ENCODE results near the gene MELTF. TPM values are rescaled to one million over a fixed set of nuclear protein-coding genes. Genes with fewer than 3 reads are reported as not detected.

Gene MELTF
- total and polyA plus RNA-seq, 2 of the 13 experiments (the other 11 are each of a cell fraction or from before 2014, with no cell fraction given): 3.2 to 7.5 TPM

DNA sequence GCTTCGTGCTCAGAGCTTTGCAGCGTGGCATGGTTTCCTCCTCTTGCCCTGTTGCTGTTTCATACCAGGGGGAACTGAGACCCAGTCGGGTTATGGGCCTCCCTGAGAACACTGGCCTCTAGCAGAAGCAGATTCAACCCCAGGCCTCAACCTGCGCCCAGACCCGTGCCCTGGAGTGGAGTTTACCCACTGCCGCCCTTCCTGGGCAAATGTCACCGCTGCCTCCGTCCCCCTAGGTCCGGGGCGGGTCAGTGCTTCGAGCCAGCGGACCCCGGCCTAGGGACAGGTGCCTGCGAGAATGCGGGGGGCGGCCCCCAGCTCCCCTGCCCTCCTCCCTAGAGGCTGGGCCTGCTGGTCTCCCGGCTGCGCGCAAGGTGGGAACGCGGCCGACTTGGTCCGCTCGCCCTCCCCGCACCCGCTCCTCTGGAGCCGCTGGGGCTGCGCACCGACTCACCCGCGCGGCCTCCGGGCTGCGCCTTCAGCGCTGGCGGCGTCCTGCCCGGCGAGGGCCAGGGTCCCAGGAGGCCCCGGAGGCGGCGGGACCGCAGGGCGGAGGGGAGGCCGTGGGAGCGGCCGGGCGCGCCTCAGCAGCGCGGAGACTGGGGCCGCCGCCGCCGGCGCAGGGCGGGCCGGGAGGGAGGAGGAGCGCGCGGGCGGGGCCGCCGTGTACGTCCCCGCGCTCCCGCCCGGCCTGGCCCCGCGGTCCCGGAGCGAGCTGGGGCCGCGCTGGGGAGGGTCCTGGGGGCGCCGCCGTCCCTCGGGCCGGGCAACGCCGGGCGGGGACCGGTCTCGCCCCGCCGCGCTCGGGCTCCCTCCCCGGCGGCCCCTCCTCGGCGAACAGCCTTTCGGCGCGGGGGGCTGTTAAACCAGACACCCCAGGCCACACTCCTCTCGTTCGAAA, 61.1 kb downstream of the MELTF start, which contains the start of gene PIGZ (continued):
- TF ChIP-seq ZGPAT (CRISPR knock-in tag; IDR thresholded peaks at IDR 0.05) (no peak), TOPORS (CRISPR knock-in tag; IDR thresholded peaks at IDR 0.05) (0 out of 2 replicates have a peak, but pooled peaks have one; percentile 48), HNRNPL (IDR thresholded peaks at IDR 0.05; ENCODE audit: low read depth, low read length) (peak; percentile 85; the same call in 1 of the 2 replicates), NCOA5 (CRISPR knock-in tag; IDR thresholded peaks at IDR 0.05) (no peak), ELF3 (CRISPR knock-in tag; IDR thresholded peaks at IDR 0.05) (peak; percentile 17; the same call in 1 of the 2 replicates), ZNF766 (CRISPR knock-in tag; IDR thresholded peaks at IDR 0.05; ENCODE audit: borderline replicate concordance) (peak; percentile 10; the same call in 1 of the 2 replicates), SP2 (CRISPR knock-in tag; IDR thresholded peaks at IDR 0.05) (no peak), ZNF414 (CRISPR knock-in tag; IDR thresholded peaks at IDR 0.05) (no peak), POGZ (CRISPR knock-in tag; IDR thresholded peaks at IDR 0.05) (no peak), MAZ (IDR thresholded peaks at IDR 0.05; ENCODE audit: borderline replicate concordance, low read depth, low read length) (no peak), MAZ (CRISPR knock-in tag; IDR thresholded peaks at IDR 0.05; ENCODE audit: low read depth) (peak; percentile 82), PHF8 (CRISPR knock-in tag; IDR thresholded peaks at IDR 0.05) (peak; percentile 42), MED1 (CRISPR knock-in tag; IDR thresholded peaks at IDR 0.05) (peak; percentile 14; the same call in 1 of the 2 replicates), NFE2L2 (IDR thresholded peaks at IDR 0.05; ENCODE audit: low read length) (no peak), IKZF4 (CRISPR knock-in tag; IDR thresholded peaks at IDR 0.05; ENCODE audit: borderline replicate concordance, low read depth, not compliant biosample characterization) (peak; percentile 31), HNF4G (IDR thresholded peaks at IDR 0.05; ENCODE audit: borderline replicate concordance, low read depth, low read length) (no peak), HNF4G (CRISPR knock-in tag; IDR thresholded peaks at IDR 0.05; ENCODE audit: borderline replicate concordance, low read depth) (peak; percentile 58)
- TF ChIP-seq, protein P1, sequence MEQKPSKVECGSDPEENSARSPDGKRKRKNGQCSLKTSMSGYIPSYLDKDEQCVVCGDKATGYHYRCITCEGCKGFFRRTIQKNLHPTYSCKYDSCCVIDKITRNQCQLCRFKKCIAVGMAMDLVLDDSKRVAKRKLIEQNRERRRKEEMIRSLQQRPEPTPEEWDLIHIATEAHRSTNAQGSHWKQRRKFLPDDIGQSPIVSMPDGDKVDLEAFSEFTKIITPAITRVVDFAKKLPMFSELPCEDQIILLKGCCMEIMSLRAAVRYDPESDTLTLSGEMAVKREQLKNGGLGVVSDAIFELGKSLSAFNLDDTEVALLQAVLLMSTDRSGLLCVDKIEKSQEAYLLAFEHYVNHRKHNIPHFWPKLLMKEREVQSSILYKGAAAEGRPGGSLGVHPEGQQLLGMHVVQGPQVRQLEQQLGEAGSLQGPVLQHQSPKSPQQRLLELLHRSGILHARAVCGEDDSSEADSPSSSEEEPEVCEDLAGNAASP (CRISPR knock-in tag; IDR thresholded peaks at IDR 0.05; ENCODE audit: borderline replicate concordance): no peak
- TF ChIP-seq, protein P2, sequence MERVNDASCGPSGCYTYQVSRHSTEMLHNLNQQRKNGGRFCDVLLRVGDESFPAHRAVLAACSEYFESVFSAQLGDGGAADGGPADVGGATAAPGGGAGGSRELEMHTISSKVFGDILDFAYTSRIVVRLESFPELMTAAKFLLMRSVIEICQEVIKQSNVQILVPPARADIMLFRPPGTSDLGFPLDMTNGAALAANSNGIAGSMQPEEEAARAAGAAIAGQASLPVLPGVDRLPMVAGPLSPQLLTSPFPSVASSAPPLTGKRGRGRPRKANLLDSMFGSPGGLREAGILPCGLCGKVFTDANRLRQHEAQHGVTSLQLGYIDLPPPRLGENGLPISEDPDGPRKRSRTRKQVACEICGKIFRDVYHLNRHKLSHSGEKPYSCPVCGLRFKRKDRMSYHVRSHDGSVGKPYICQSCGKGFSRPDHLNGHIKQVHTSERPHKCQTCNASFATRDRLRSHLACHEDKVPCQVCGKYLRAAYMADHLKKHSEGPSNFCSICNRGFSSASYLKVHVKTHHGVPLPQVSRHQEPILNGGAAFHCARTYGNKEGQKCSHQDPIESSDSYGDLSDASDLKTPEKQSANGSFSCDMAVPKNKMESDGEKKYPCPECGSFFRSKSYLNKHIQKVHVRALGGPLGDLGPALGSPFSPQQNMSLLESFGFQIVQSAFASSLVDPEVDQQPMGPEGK (CRISPR knock-in tag; IDR thresholded peaks at IDR 0.05): peak; percentile 51; the same call in 1 of the 2 replicates
- TF ChIP-seq, protein P3, sequence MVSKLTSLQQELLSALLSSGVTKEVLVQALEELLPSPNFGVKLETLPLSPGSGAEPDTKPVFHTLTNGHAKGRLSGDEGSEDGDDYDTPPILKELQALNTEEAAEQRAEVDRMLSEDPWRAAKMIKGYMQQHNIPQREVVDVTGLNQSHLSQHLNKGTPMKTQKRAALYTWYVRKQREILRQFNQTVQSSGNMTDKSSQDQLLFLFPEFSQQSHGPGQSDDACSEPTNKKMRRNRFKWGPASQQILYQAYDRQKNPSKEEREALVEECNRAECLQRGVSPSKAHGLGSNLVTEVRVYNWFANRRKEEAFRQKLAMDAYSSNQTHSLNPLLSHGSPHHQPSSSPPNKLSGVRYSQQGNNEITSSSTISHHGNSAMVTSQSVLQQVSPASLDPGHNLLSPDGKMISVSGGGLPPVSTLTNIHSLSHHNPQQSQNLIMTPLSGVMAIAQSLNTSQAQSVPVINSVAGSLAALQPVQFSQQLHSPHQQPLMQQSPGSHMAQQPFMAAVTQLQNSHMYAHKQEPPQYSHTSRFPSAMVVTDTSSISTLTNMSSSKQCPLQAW (CRISPR knock-in tag; IDR thresholded peaks at IDR 0.05): peak; percentile 63; the same call in 1 of the 2 replicates

Measured in HepG2 (cell line).